ENCODE measurements around the gene TMEM121B.

The TMEM121B gene

DNA sequence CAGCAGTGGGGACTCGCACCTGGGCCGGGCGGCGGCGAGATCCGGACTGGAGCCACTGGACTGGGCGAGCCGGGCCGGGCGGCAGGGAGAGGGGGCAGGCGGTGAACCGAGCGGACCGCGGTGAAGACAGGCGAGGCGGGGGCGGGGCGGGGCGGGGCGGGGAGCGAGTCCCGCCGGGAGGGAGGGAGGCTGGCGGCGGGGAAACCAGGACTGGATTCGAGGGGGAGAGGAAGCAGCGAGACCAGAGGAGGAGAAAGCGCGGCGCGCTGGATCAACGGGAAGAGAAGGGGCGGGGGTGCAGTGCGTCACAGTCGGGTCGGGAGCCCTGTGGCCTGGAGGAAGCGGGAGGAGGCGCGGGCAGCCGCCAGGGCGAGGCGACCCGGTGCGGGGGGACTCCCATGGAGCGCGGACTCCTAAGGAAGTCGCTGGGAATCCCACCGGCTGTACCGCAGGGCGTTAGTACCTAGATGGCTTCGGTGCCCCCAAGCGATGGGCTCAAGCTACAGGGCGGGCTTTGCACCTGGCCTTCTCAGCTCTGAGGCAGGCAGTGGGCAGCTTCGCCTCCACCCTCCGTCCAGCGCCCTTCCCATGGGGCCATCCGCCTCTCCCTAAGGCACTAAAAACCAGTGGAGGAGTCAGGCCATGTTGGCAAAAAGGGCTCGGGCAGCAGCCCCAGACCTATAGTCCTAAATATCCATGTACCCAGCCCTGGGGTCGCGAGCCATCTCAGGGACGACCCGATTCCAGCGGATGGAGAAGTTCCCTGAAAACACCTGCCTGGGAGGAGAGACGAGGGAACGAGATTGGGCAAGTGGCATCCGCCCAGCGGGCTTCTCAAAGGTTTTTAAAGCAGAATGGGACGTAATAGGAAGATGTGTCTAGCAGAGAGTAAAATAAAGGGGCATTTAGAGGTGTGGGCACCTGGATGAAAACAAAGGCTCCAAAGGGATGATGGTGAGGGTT lies at the start of gene TMEM121B:
TSS of gene TMEM121B (minus strand) at position 128 of the 963 bp plus-strand sequence. CDS start 233 bp downstream, outside the sequence.
- TF ChIP-seq RAD21 (IDR thresholded peaks at IDR 0.05; ENCODE audit: low read depth) (no peak), NFIC (IDR thresholded peaks at IDR 0.05) (no peak), ZBTB7A (IDR thresholded peaks at IDR 0.05; ENCODE audit: low read depth) (peak; percentile 70; the same call in 1 of the 2 replicates), TCF12 (IDR thresholded peaks at IDR 0.05; ENCODE audit: low read depth) (no peak), EGR1 (IDR thresholded peaks at IDR 0.05) (peak; percentile 53; the same call in 1 of the 2 replicates), FOXM1 (IDR thresholded peaks at IDR 0.05; ENCODE audit: borderline replicate concordance, low read depth) (no peak), TEAD4 (IDR thresholded peaks at IDR 0.05) (no peak), EP300 (IDR thresholded peaks at IDR 0.05; ENCODE audit: borderline replicate concordance) (no peak), YY1 (IDR thresholded peaks at IDR 0.05; ENCODE audit: low read depth) (0 out of 2 replicates have a peak, but pooled peaks have one; percentile 23), CEBPB (IDR thresholded peaks at IDR 0.05) (no peak), CREB1 (IDR thresholded peaks at IDR 0.05; ENCODE audit: low read depth) (no peak), TAF1 (IDR thresholded peaks at IDR 0.05; ENCODE audit: low read depth) (no peak)
- TF ChIP-seq, protein P1, sequence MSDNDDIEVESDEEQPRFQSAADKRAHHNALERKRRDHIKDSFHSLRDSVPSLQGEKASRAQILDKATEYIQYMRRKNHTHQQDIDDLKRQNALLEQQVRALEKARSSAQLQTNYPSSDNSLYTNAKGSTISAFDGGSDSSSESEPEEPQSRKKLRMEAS (IDR thresholded peaks at IDR 0.05): no peak
- TF ChIP-seq, protein P2, sequence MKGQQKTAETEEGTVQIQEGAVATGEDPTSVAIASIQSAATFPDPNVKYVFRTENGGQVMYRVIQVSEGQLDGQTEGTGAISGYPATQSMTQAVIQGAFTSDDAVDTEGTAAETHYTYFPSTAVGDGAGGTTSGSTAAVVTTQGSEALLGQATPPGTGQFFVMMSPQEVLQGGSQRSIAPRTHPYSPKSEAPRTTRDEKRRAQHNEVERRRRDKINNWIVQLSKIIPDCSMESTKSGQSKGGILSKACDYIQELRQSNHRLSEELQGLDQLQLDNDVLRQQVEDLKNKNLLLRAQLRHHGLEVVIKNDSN (IDR thresholded peaks at IDR 0.05): no peak
- TF ChIP-seq, protein P3, sequence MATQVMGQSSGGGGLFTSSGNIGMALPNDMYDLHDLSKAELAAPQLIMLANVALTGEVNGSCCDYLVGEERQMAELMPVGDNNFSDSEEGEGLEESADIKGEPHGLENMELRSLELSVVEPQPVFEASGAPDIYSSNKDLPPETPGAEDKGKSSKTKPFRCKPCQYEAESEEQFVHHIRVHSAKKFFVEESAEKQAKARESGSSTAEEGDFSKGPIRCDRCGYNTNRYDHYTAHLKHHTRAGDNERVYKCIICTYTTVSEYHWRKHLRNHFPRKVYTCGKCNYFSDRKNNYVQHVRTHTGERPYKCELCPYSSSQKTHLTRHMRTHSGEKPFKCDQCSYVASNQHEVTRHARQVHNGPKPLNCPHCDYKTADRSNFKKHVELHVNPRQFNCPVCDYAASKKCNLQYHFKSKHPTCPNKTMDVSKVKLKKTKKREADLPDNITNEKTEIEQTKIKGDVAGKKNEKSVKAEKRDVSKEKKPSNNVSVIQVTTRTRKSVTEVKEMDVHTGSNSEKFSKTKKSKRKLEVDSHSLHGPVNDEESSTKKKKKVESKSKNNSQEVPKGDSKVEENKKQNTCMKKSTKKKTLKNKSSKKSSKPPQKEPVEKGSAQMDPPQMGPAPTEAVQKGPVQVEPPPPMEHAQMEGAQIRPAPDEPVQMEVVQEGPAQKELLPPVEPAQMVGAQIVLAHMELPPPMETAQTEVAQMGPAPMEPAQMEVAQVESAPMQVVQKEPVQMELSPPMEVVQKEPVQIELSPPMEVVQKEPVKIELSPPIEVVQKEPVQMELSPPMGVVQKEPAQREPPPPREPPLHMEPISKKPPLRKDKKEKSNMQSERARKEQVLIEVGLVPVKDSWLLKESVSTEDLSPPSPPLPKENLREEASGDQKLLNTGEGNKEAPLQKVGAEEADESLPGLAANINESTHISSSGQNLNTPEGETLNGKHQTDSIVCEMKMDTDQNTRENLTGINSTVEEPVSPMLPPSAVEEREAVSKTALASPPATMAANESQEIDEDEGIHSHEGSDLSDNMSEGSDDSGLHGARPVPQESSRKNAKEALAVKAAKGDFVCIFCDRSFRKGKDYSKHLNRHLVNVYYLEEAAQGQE (IDR thresholded peaks at IDR 0.05; ENCODE audit: low read depth): 0 out of 2 replicates have a peak, but pooled peaks have one; percentile 21

DNA sequence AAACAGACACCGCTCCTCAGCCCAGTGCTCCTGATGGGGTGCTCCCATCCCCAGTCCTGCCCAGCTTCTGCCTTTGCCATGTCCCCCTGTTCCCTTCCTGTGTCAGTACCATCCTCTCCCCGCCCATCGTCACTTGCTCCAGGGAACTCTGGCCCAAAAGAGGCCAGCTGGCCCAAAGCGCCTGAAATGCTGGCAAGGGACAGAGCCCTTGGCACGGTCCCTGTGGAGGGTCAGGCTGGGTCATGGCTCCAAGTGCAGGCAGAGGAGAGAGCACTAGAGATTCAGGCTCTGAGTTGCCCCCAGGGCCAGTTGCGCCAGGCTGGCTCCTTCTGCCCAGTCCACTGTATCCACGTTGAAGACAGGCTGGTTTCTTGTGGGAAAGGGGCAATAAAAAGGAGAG lies 46.3 kb upstream of the TMEM121B start:
- TF ChIP-seq ZBTB7A (IDR thresholded peaks at IDR 0.05; ENCODE audit: low read depth): no peak
- TF ChIP-seq, protein P1 (IDR thresholded peaks at IDR 0.05): no peak
- TF ChIP-seq FOXM1 (IDR thresholded peaks at IDR 0.05; ENCODE audit: borderline replicate concordance, low read depth): no peak
- TF ChIP-seq, protein P3 (IDR thresholded peaks at IDR 0.05; ENCODE audit: low read depth): no peak
- no peak for TF ChIP-seq TCF12 (IDR thresholded peaks at IDR 0.05; ENCODE audit: low read depth)
- TF ChIP-seq YY1 (IDR thresholded peaks at IDR 0.05; ENCODE audit: low read depth): no peak
- TF ChIP-seq CREB1 (IDR thresholded peaks at IDR 0.05; ENCODE audit: low read depth): no peak
- TF ChIP-seq CEBPB (IDR thresholded peaks at IDR 0.05): no peak
- no peak for TF ChIP-seq EP300 (IDR thresholded peaks at IDR 0.05; ENCODE audit: borderline replicate concordance)
- TF ChIP-seq TEAD4 (IDR thresholded peaks at IDR 0.05): no peak
- no peak for TF ChIP-seq TAF1 (IDR thresholded peaks at IDR 0.05; ENCODE audit: low read depth)
- no peak for TF ChIP-seq RAD21 (IDR thresholded peaks at IDR 0.05; ENCODE audit: low read depth)
- no peak for TF ChIP-seq NFIC (IDR thresholded peaks at IDR 0.05)
- TF ChIP-seq, protein P2 (IDR thresholded peaks at IDR 0.05): no peak
- no peak for TF ChIP-seq EGR1 (IDR thresholded peaks at IDR 0.05)

DNA sequence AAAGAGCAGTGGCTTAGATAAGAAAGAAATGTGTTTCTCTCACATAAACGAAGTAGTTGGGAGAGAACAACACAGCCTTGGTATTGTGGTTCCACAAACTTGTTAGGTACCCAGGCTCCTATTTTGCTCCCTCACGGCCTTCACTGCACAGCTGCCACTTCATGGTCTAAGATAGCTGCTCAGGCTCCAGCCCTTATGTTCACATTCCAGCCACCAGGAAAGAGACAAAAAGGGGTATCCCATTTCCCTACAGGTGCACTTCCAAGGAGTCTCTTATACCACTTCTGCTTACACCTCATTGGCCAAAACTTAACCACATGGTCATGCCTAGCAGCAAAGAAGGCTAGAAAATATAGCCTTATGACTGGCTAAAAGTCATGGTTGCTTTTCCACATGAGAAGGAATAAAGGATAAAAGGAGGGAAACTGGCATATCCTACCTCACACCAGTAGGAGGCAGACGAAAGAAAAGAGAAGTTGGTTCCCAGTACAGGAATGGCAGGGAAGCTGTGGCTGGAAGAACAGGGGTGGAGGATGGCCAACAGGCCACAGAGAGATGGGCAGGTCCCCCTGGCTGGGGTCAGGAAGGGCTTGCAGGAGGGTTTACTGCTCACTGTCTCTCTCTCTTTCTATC lies 43.3 kb upstream of the TMEM121B start:
- TF ChIP-seq NFIC (IDR thresholded peaks at IDR 0.05): no peak
- TF ChIP-seq EP300 (IDR thresholded peaks at IDR 0.05; ENCODE audit: borderline replicate concordance): no peak
- no peak for TF ChIP-seq YY1 (IDR thresholded peaks at IDR 0.05; ENCODE audit: low read depth)
- TF ChIP-seq TAF1 (IDR thresholded peaks at IDR 0.05; ENCODE audit: low read depth): no peak
- TF ChIP-seq, protein P2 (IDR thresholded peaks at IDR 0.05): no peak
- TF ChIP-seq CREB1 (IDR thresholded peaks at IDR 0.05; ENCODE audit: low read depth): no peak
- TF ChIP-seq CEBPB (IDR thresholded peaks at IDR 0.05): no peak
- TF ChIP-seq RAD21 (IDR thresholded peaks at IDR 0.05; ENCODE audit: low read depth): no peak

DNA sequence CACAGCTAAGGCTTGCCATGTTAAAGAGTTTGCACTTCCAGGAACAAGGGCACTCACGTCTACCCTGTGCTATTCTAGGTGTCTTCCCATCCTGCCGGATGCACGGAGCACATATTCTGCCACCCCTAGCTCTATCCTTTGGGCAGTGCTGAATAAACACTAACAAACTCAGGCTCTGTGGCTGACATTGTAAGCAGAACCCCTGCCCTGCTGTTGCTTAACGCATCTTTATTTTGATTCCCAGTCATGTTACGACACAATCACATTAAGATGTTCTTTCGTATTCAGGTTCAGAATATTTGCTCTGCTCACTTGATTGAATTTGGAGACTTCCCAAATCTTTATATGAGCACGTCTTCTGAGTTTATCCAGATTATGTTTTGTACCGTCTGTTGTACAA lies 41.6 kb upstream of the TMEM121B start:
- TF ChIP-seq, protein P2 (IDR thresholded peaks at IDR 0.05): no peak
- TF ChIP-seq CEBPB (IDR thresholded peaks at IDR 0.05): no peak
- TF ChIP-seq YY1 (IDR thresholded peaks at IDR 0.05; ENCODE audit: low read depth): no peak
- no peak for TF ChIP-seq TAF1 (IDR thresholded peaks at IDR 0.05; ENCODE audit: low read depth)
- no peak for TF ChIP-seq EP300 (IDR thresholded peaks at IDR 0.05; ENCODE audit: borderline replicate concordance)
- TF ChIP-seq TEAD4 (IDR thresholded peaks at IDR 0.05): no peak
- TF ChIP-seq NFIC (IDR thresholded peaks at IDR 0.05): no peak
- TF ChIP-seq FOXM1 (IDR thresholded peaks at IDR 0.05; ENCODE audit: borderline replicate concordance, low read depth): no peak
- TF ChIP-seq, protein P1 (IDR thresholded peaks at IDR 0.05): no peak
- no peak for TF ChIP-seq EGR1 (IDR thresholded peaks at IDR 0.05)
- TF ChIP-seq TCF12 (IDR thresholded peaks at IDR 0.05; ENCODE audit: low read depth): no peak
- TF ChIP-seq CREB1 (IDR thresholded peaks at IDR 0.05; ENCODE audit: low read depth): no peak
